Pancreas (tissue), 10 donors: ENCODE results near the gene HIPK2. TPM values are rescaled to one million over a fixed set of nuclear protein-coding genes. Genes with fewer than 3 reads are reported as not detected.

Experiments used
- ATAC-seq, 4 donors: fragments of 200-7000 bp; cut with Tn5 transposase; one replicate each; pipeline versions ENCODE4 v1.8.0 to v1.9.1; 2020; ENCODE audit warnings: mild to moderate bottlenecking in 4 of 4, moderate library complexity in 4 of 4
- DNase-seq, 6 donors: peaks; one replicate each; pipeline ENCODE4 v3.0.0-alpha.2; 2020
- FAIRE-seq: peaks from 2 replicates; lab custom pipeline; 2012; peaks lifted over from hg19 to GRCh38; lab: Jason Lieb, UNC
- H3K27ac ChIP-seq, 4 donors: fragments of 200-600 bp; sonication (generic); 1 replicate in 3 of 4; 2 replicates in 1 of 4; pipeline versions ENCODE4 v1.5.0 to v1.8.0; 2020
- H3K27me3 ChIP-seq, 4 donors: fragments of 200-600 bp; one replicate each; pipeline ENCODE4 v1.8.0; 2021
- H3K36me3 ChIP-seq, 3 donors: fragments of 200-600 bp; sonication (generic) in 1 of 3; one replicate each; pipeline versions ENCODE4 v1.5.0 to v1.8.0; 2020 to 2021
- H3K4me1 ChIP-seq, 3 donors: fragments of 200-600 bp; one replicate each; pipeline ENCODE4 v1.8.0; 2021
- H3K4me3 ChIP-seq, 4 donors: fragments of 200-600 bp; sonication (generic) in 2 of 4; one replicate each; pipeline versions ENCODE4 v1.5.0 to v1.8.0; 2020 to 2021
- H3K9me3 ChIP-seq, 4 donors: fragments of 200-600 bp; one replicate each; pipeline ENCODE4 v1.8.0; 2021
- WGBS, 2 donors: extraction: QIAGEN DNeasy Blood & Tissue Kit; methylation state at CpG; one replicate each; pipeline ENCODE4 v1.1.7; 2013; 5-methylcytosine and 5-hydroxymethylcytosine counted together
- intact Hi-C, 3 donors: fragments of 100-400 bp; cut with DNase I; formaldehyde crosslinking; loops; one replicate each; pipeline versions ENCODE4 v1.11.1 to v1.14.2; 2022
- polyA plus RNA-seq, 2 donors: library from polyadenylated mRNA; stranded (reverse); fragments of 200-250 nt; gene quantifications; one replicate each; pipeline ENCODE4 v1.2.3, GENCODE V29; 2013
- total RNA-seq, 6 donors: library from RNA; stranded (reverse); fragmentation: NEBNext Ultra II Directional in 4 of 6; extraction: Animal tissue kit (Norgen Biotek cat#: 25700) in 4 of 6; gene quantifications; one replicate each; pipeline versions ENCODE4 v1.2.1 to v1.2.4, GENCODE V29; 2021 to 2023
- TF ChIP-seq, protein P1 (sequence below), 4 donors: fragments of 200-600 bp; sonication (generic) in 3 of 4; IDR thresholded peaks; one replicate each; pipeline versions ENCODE4 v1.5.0 to v1.8.0; 2021; ENCODE audit warnings: antibody characterized with exemption in 4 of 4
- donor health status: healthy with polysubstance abuse.
- donor health status: DM: no; HTN: no; CAD: no; lungs with moderate emphysema.
- donor health status: DM: no; HTN: no; CAD: no.
- donor health status: control.
- donor health status: control.
- donor health status: Bipolar disorder and iron deficiency.
- donor health status: DM: yes; HTN: yes; CAD: no.
- donor health status: DM: no; HTN: no; CAD: no.
- donor health status: DM: no; HTN: no; CAD: no.
- donor health status: DM: yes; HTN: yes; CAD: no.

Gene HIPK2
- total and polyA plus RNA-seq, 8 donors: 6.7 to 49.0 (median 24.7) TPM

DNA sequence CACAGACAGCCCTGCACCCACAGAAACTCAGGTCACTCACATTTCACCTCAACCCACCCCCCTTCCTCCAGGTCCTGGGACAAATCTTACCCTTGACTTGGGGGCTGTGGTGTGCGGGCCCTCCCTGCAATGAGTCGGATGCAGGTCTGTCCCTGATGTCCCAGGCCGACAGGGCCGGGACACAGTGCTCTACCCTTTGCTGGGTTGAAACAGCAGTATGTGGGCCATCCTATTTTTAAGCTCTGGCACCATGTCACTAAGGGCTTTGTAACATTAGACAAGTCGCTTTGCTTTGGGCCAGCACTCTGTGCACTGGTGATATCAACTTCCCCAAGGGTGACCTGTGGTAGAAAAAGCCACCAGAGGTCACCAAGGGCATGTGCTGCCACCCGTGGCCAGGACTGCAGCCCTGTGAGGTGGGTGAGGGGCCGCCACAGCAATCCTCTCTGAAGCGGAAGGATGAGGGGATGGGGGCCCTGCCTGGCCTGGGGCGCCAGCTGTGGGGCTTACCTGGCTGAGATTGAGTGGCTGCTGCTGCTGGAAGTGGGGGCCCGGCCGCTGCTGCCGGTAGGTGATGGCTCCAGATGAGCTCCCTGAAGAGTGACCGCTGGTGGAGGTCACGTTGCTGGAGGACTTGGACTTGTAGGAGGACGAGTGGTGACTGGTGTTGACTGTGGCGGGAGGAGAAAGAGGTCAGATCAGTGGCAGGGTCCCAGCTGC is 203.0 kb downstream of the HIPK2 start:
- Histone ChIP-seq H3K4me1 (no peaks in the 10 kb centered on the region), H3K27me3 (no peaks in the 10 kb centered on the region), H3K36me3 (peaks cover 0 to 25% (median 0%) of the 10 kb centered on the region in 3 donors), H3K4me3 (no peak overlapping the region), H3K9me3 (no peaks in the 10 kb centered on the region), H3K27ac (no peak overlapping the region)
- TF ChIP-seq, protein P1, sequence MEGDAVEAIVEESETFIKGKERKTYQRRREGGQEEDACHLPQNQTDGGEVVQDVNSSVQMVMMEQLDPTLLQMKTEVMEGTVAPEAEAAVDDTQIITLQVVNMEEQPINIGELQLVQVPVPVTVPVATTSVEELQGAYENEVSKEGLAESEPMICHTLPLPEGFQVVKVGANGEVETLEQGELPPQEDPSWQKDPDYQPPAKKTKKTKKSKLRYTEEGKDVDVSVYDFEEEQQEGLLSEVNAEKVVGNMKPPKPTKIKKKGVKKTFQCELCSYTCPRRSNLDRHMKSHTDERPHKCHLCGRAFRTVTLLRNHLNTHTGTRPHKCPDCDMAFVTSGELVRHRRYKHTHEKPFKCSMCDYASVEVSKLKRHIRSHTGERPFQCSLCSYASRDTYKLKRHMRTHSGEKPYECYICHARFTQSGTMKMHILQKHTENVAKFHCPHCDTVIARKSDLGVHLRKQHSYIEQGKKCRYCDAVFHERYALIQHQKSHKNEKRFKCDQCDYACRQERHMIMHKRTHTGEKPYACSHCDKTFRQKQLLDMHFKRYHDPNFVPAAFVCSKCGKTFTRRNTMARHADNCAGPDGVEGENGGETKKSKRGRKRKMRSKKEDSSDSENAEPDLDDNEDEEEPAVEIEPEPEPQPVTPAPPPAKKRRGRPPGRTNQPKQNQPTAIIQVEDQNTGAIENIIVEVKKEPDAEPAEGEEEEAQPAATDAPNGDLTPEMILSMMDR (IDR thresholded peaks at IDR 0.05): no peak
- no peak for ATAC-seq
- peak in 1 of 6 donors; percentile 40 for DNase-seq
- WGBS, 2 donors: 90 to 92% methylated on average over 16 of the region's 16 CpGs
- no peak for FAIRE-seq
- intact Hi-C loops: no loop called here

DNA sequence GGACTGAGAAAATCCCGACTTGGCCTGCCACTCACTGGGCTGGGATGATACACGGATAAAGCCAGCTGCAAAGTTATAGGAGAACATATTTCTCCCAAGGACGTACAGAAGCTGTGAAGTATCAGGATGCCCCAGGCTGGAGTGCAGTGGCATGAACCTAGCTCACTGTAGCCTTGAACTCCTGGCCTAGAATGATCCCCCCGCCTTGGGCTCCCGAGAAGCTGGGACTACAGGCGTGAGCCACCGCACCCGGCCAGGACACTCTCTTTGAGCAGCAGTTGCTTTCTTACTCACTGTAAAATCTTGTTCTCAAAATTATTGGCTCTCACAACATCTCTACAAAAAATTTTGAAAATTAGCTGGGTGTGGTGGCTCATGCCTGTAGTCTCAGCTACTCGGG is 203.9 kb downstream of the HIPK2 start:
- 95% methylated on average over 9 of the region's 9 CpGs for WGBS, 2 donors
- intact Hi-C loops: no loop called here
- TF ChIP-seq, protein P1 (IDR thresholded peaks at IDR 0.05): no peak
- ATAC-seq: no peak
- no peak for DNase-seq
- no peaks in the 10 kb centered on the region for H3K27me3 ChIP-seq
- no peaks in the 10 kb centered on the region for H3K9me3 ChIP-seq
- H3K36me3 ChIP-seq: peaks cover 0 to 24% (median 0%) of the 10 kb centered on the region in 3 donors
- H3K4me1 ChIP-seq: no peaks in the 10 kb centered on the region
- no peak for FAIRE-seq
- no peak overlapping the region for H3K4me3 ChIP-seq
- H3K27ac ChIP-seq: no peak overlapping the region

DNA sequence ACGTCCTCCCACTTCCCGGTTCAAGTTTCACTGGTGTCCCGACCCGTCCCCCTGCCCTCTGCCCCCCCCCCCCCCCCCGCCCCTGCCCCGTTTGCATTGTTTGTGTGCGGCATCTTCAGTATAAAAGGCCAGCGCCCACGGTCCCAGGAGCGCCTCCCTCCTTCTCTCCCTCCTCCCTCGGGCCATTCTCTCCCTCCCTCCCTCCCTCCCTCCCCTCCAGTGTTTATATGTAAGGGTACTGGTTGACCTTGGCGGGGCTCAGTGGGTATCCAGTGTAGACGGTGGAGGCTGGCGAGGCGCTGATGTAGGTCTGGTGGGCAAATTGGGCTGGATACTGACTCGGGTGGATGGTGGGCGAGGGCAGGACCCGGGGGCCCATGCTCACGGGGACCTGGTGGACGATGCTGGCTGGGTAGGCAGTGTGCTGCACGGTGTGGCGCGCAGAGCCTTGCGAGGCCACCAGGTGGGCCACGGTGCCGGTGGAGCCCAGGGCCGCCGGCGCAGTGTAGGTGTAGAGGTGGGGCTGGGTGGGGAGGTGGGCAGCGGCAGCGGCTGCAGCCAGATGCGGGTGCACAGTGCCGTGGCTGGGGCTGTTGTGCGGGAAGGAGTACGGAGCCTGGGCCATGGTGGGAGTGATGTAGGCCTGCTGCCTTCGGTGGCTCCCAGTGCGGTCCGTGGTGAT is 205.0 kb downstream of the HIPK2 start:
- Histone ChIP-seq H3K9me3 (no peaks in the 10 kb centered on the region), H3K27ac (no peak overlapping the region), H3K4me3 (no peak overlapping the region), H3K27me3 (no peaks in the 10 kb centered on the region), H3K4me1 (no peaks in the 10 kb centered on the region), H3K36me3 (peaks cover 0 to 24% (median 0%) of the 10 kb centered on the region in 3 donors)
- ATAC-seq (no peak), FAIRE-seq (no peak), DNase-seq (peak in 1 of 6 donors; percentile 56)
- WGBS, 2 donors: 93 to 95% methylated on average over 32 to 37 of the region's 38 CpGs
- intact Hi-C loops: no loop called here
- TF ChIP-seq, protein P1 (IDR thresholded peaks at IDR 0.05): no peak

DNA sequence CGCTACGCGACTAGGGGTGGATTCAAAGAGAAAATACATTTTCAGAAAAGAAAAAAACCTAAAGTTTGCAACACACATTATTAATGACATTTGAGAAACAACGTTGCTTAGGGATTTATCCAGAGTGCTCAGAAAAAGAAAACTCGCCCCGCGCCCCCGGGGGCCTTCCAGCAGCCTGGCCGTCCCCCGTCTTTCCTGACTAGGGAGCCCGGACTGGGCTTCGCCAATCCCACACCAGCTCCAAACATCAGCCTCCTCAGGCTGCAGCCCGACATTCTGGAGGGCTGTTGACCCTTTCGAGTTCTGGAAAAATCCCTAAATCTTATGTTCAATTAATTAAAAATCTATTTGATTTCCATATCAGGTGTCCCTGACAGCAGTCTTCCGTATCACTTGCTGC is 205.7 kb downstream of the HIPK2 start:
- no peak overlapping the region for H3K27ac ChIP-seq
- no peaks in the 10 kb centered on the region for H3K9me3 ChIP-seq
- FAIRE-seq (no peak), DNase-seq (no peak), ATAC-seq (no peak)
- TF ChIP-seq, protein P1 (IDR thresholded peaks at IDR 0.05): no peak
- no peaks in the 10 kb centered on the region for H3K4me1 ChIP-seq
- WGBS, 2 donors: 96% methylated on average over 15 of the region's 15 CpGs
- H3K36me3 ChIP-seq: peaks cover 0 to 24% (median 0%) of the 10 kb centered on the region in 3 donors
- H3K27me3 ChIP-seq: no peaks in the 10 kb centered on the region
- no peak overlapping the region for H3K4me3 ChIP-seq
- intact Hi-C loops: no loop called here

DNA sequence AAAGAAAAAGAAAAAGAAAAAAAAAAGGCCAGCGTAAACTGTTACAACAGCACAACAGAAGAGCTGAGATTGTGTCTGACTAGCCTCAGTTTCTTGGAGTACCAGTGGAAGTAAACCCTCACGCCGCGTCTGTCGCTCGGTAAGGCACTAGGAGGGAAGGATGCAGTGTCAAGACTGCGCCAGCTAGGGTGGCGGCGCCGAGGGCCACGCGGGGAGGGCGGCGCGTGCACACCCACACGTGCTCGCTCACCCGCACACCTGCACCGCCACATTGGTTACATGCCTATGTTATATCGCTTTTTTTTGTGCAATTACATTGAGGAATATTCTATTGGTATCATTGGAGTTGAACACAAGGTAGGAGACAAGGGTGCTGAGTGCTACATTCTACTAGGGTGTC is 206.1 kb downstream of the HIPK2 start:
- TF ChIP-seq, protein P1 (IDR thresholded peaks at IDR 0.05): no peak
- Histone ChIP-seq H3K27me3 (no peaks in the 10 kb centered on the region), H3K4me1 (no peaks in the 10 kb centered on the region), H3K4me3 (no peak overlapping the region), H3K27ac (no peak overlapping the region), H3K9me3 (no peaks in the 10 kb centered on the region), H3K36me3 (peaks cover 0 to 24% (median 0%) of the 10 kb centered on the region in 3 donors)
- intact Hi-C loops: no loop called here
- ATAC-seq (no peak), DNase-seq (no peak), FAIRE-seq (no peak)
- WGBS, 2 donors: 96% methylated on average over 20 of the region's 20 CpGs
